Tibial nerve (tissue), 4 donors: ENCODE measurements around the gene RNF43. TPM values are rescaled to one million over a fixed set of nuclear protein-coding genes. Genes with fewer than 3 reads are reported as not detected.

Experiments
- DNase-seq, 2 donors: peaks; one replicate each; pipeline ENCODE4 v3.0.0-alpha.2; 2019; ENCODE audit warnings: low spot score in 2 of 2
- H3K27ac ChIP-seq, 4 donors: fragments of 200-600 bp; sonication (generic) in 3 of 4; one replicate each; pipeline ENCODE4 v1.5.1; 2017 to 2019; ENCODE audit warnings: mild to moderate bottlenecking in 1 of 4
- H3K27me3 ChIP-seq, 2 donors: fragments of 200-600 bp; sonication (generic) in 1 of 2; one replicate each; pipeline versions ENCODE4 v1.5.1 to v1.6.0; 2017 to 2019
- H3K36me3 ChIP-seq, 3 donors: fragments of 200-600 bp; sonication (generic); one replicate each; pipeline ENCODE4 v1.5.1; 2018 to 2019
- H3K4me1 ChIP-seq, 4 donors: fragments of 200-600 bp; sonication (generic) in 3 of 4; one replicate each; pipeline ENCODE4 v1.5.1; 2017 to 2019
- H3K4me3 ChIP-seq, 4 donors: fragments of 200-600 bp; sonication (generic) in 3 of 4; one replicate each; pipeline ENCODE4 v1.5.1; 2017 to 2019; ENCODE audit warnings: mild to moderate bottlenecking in 1 of 4, moderate library complexity in 1 of 4
- H3K9me3 ChIP-seq, 4 donors: fragments of 200-600 bp; sonication (generic) in 3 of 4; one replicate each; pipeline ENCODE4 v1.5.1; 2017 to 2019
- CTCF ChIP-seq, 5 experiments: fragments of 200-600 bp in 3 of 5; fragments of 450-650 bp in 2 of 5; sonication (generic) in 3 of 5; IDR thresholded peaks; one replicate each; pipeline ENCODE4 v1.5.1; 2016 to 2019; ENCODE audit warnings: antibody characterized with exemption in 5 of 5, mild to moderate bottlenecking in 3 of 5, moderate library complexity in 2 of 5
- EP300 ChIP-seq, 2 donors: sonication (generic); formaldehyde crosslinking; IDR thresholded peaks; one replicate each; pipeline ENCODE4 v1.6.1; 2017; ENCODE audit warnings: antibody characterized with exemption in 2 of 2, mild to moderate bottlenecking in 1 of 2
- POLR2A ChIP-seq, 2 donors: fragments of 450-650 bp; IDR thresholded peaks; one replicate each; pipeline ENCODE4 v1.6.1; 2017; ENCODE audit warnings: antibody characterized with exemption in 2 of 2, mild to moderate bottlenecking in 2 of 2, moderate library complexity in 2 of 2
- WGBS, 2 donors: methylation state at CpG; one replicate each; pipeline ENCODE4 v1.1.5; 2018; 5-methylcytosine and 5-hydroxymethylcytosine counted together
- total RNA-seq, 4 donors: library from RNA; depleted of rRNA; stranded (reverse); fragments of >200 nt; gene quantifications; one replicate each; pipeline ENCODE4 v1.1.0, GENCODE V29; 2016

RNF43 gene
- total RNA-seq, 4 donors from 2014 or later = under 0.01 to 0.66 (median 0.50) TPM

- no peaks in the 10 kb centered on the region for H3K9me3 ChIP-seq
- H3K4me3 ChIP-seq = no peak overlapping the region
- TF ChIP-seq CTCF (IDR thresholded peaks at IDR 0.05) (no peak), POLR2A (IDR thresholded peaks at IDR 0.05) (no peak), EP300 (IDR thresholded peaks at IDR 0.05) (no peak)
- no peaks in the 10 kb centered on the region for H3K27me3 ChIP-seq
- DNase-seq = no peak
- H3K4me1 ChIP-seq = no peaks in the 10 kb centered on the region
- no peaks in the 10 kb centered on the region for H3K36me3 ChIP-seq
- no peak overlapping the region for H3K27ac ChIP-seq
These were observed 6.5 kb downstream of the RNF43 start for GRCh38 chr17:58410714-58411407.

- no peaks in the 10 kb centered on the region for H3K27me3 ChIP-seq
- DNase-seq = no peak
- H3K27ac ChIP-seq = no peak overlapping the region
- TF ChIP-seq POLR2A (IDR thresholded peaks at IDR 0.05) (no peak), CTCF (IDR thresholded peaks at IDR 0.05) (no peak), EP300 (IDR thresholded peaks at IDR 0.05) (no peak)
- no peaks in the 10 kb centered on the region for H3K9me3 ChIP-seq
- no peaks in the 10 kb centered on the region for H3K4me1 ChIP-seq
- no peak overlapping the region for H3K4me3 ChIP-seq
- 89% methylated on average over 5 of the region's 5 CpGs for WGBS, 2 donors
- H3K36me3 ChIP-seq = no peaks in the 10 kb centered on the region
These were observed 7.9 kb downstream of the RNF43 start for GRCh38 chr17:58409432-58409831.

- peaks cover 0 to 4% (median 0%) of the 10 kb centered on the region in 4 donors for H3K4me1 ChIP-seq
- no peaks in the 10 kb centered on the region for H3K36me3 ChIP-seq
- no peak overlapping the region for H3K27ac ChIP-seq
- H3K9me3 ChIP-seq = no peaks in the 10 kb centered on the region
- WGBS, 2 donors = 39 to 49% methylated on average over 6 of the region's 6 CpGs
- H3K4me3 ChIP-seq = no peak overlapping the region
- H3K27me3 ChIP-seq = no peaks in the 10 kb centered on the region
- no peak for DNase-seq
- TF ChIP-seq CTCF (IDR thresholded peaks at IDR 0.05) (no peak), EP300 (IDR thresholded peaks at IDR 0.05) (no peak), POLR2A (IDR thresholded peaks at IDR 0.05) (no peak)
These were observed 14.0 kb downstream of the RNF43 start for GRCh38 chr17:58403311-58403710.

GRCh38 chr17:58402679-58403078, 14.7 kb downstream of the RNF43 start:
- WGBS, 2 donors = 68 to 71% methylated on average over 1 of the region's 1 CpG
- DNase-seq = no peak
- TF ChIP-seq POLR2A (IDR thresholded peaks at IDR 0.05) = no peak
- no peak for TF ChIP-seq EP300 (IDR thresholded peaks at IDR 0.05)
- no peak for TF ChIP-seq CTCF (IDR thresholded peaks at IDR 0.05)
- no peak overlapping the region for H3K4me3 ChIP-seq
- peaks cover 0 to 4% (median 0%) of the 10 kb centered on the region in 4 donors for H3K4me1 ChIP-seq
- no peaks in the 10 kb centered on the region for H3K36me3 ChIP-seq
- H3K27me3 ChIP-seq = no peaks in the 10 kb centered on the region
- H3K9me3 ChIP-seq = no peaks in the 10 kb centered on the region
- no peak overlapping the region for H3K27ac ChIP-seq

- H3K27me3 ChIP-seq = no peaks in the 10 kb centered on the region
- DNase-seq = no peak
- H3K27ac ChIP-seq = no peak overlapping the region
- no peak overlapping the region for H3K4me3 ChIP-seq
- TF ChIP-seq POLR2A (IDR thresholded peaks at IDR 0.05) = no peak
- no peak for TF ChIP-seq EP300 (IDR thresholded peaks at IDR 0.05)
- no peak for TF ChIP-seq CTCF (IDR thresholded peaks at IDR 0.05)
- H3K36me3 ChIP-seq = no peaks in the 10 kb centered on the region
- H3K9me3 ChIP-seq = no peaks in the 10 kb centered on the region
- H3K4me1 ChIP-seq = peaks cover 0 to 4% (median 0%) of the 10 kb centered on the region in 4 donors
These were observed 15.3 kb downstream of the RNF43 start for GRCh38 chr17:58402047-58402446.
